ENCODE results near the gene ADAMTSL3.

ADAMTSL3 gene

GRCh38 chr15:83762367-83762766 is 108.4 kb downstream of the ADAMTSL3 start:
- Histone ChIP-seq H3K4me2 (ENCODE audit: low read depth, low read length, poor library complexity, severe bottlenecking) (no peak overlapping the region), H3K79me2 (ENCODE audit: insufficient read depth, low read length) (no peaks in the 10 kb centered on the region), H3K4me3 (ENCODE audit: insufficient read depth, low read length, poor library complexity, severe bottlenecking) (no peak overlapping the region), H3F3A (ENCODE audit: insufficient read depth) (no peaks in the 10 kb centered on the region), H3K36me3 (ENCODE audit: low read length) (no peaks in the 10 kb centered on the region), H2AFZ (ENCODE audit: low read depth, low read length, severe bottlenecking) (no peak overlapping the region), H3K9me3 (ENCODE audit: insufficient read depth, low read length) (no peaks in the 10 kb centered on the region), H4K20me1 (ENCODE audit: low read depth, low read length) (no peaks in the 10 kb centered on the region), H3K9me2 (replicated peaks; ENCODE audit: insufficient read depth, low read length) (no peaks in the 10 kb centered on the region), H3K27me3 (ENCODE audit: low read length) (no peaks in the 10 kb centered on the region), H3K27ac (ENCODE audit: low read depth, low read length) (no peak overlapping the region), H3K9ac (ENCODE audit: low read length) (no peak overlapping the region)
- no peak for TF ChIP-seq EZH2phosphoT487 (conservative IDR thresholded peaks at IDR 0.05; ENCODE audit: low read length)
- TF ChIP-seq CTCF (IDR thresholded peaks at IDR 0.05; ENCODE audit: insufficient read depth, low read length, poor library complexity, severe bottlenecking), result no peak

- Histone ChIP-seq H3K27me3 (ENCODE audit: low read length) (no peaks in the 10 kb centered on the region), H3K27ac (ENCODE audit: low read depth, low read length) (no peak overlapping the region), H3K4me3 (ENCODE audit: insufficient read depth, low read length, poor library complexity, severe bottlenecking) (no peak overlapping the region), H3K9me2 (replicated peaks; ENCODE audit: insufficient read depth, low read length) (no peaks in the 10 kb centered on the region), H3F3A (ENCODE audit: insufficient read depth) (no peaks in the 10 kb centered on the region), H3K4me2 (ENCODE audit: low read depth, low read length, poor library complexity, severe bottlenecking) (no peak overlapping the region), H4K20me1 (ENCODE audit: low read depth, low read length) (no peaks in the 10 kb centered on the region), H3K9me3 (ENCODE audit: insufficient read depth, low read length) (no peaks in the 10 kb centered on the region), H2AFZ (ENCODE audit: low read depth, low read length, severe bottlenecking) (no peak overlapping the region), H3K36me3 (ENCODE audit: low read length) (no peaks in the 10 kb centered on the region), H3K9ac (ENCODE audit: low read length) (no peak overlapping the region), H3K79me2 (ENCODE audit: insufficient read depth, low read length) (no peaks in the 10 kb centered on the region)
- TF ChIP-seq CTCF (IDR thresholded peaks at IDR 0.05; ENCODE audit: insufficient read depth, low read length, poor library complexity, severe bottlenecking) (no peak), EZH2phosphoT487 (conservative IDR thresholded peaks at IDR 0.05; ENCODE audit: low read length) (no peak)
Observed at GRCh38 chr15:83764201-83764838, 110.4 kb downstream of the ADAMTSL3 start.

- H2AFZ ChIP-seq (ENCODE audit: low read depth, low read length, severe bottlenecking), result no peak overlapping the region
- TF ChIP-seq EZH2phosphoT487 (conservative IDR thresholded peaks at IDR 0.05; ENCODE audit: low read length) (no peak), CTCF (IDR thresholded peaks at IDR 0.05; ENCODE audit: insufficient read depth, low read length, poor library complexity, severe bottlenecking) (no peak)
- no peak overlapping the region for H3K4me2 ChIP-seq (ENCODE audit: low read depth, low read length, poor library complexity, severe bottlenecking)
- H3K4me3 ChIP-seq (ENCODE audit: insufficient read depth, low read length, poor library complexity, severe bottlenecking), result no peak overlapping the region
- no peaks in the 10 kb centered on the region for H3K27me3 ChIP-seq (ENCODE audit: low read length)
- H3K36me3 ChIP-seq (ENCODE audit: low read length), result no peaks in the 10 kb centered on the region
- no peaks in the 10 kb centered on the region for H3K9me3 ChIP-seq (ENCODE audit: insufficient read depth, low read length)
- no peaks in the 10 kb centered on the region for H4K20me1 ChIP-seq (ENCODE audit: low read depth, low read length)
- H3K27ac ChIP-seq (ENCODE audit: low read depth, low read length), result no peak overlapping the region
- no peak overlapping the region for H3K9ac ChIP-seq (ENCODE audit: low read length)
- H3F3A ChIP-seq (ENCODE audit: insufficient read depth), result no peaks in the 10 kb centered on the region
- H3K79me2 ChIP-seq (ENCODE audit: insufficient read depth, low read length), result no peaks in the 10 kb centered on the region
- no peaks in the 10 kb centered on the region for H3K9me2 ChIP-seq (replicated peaks; ENCODE audit: insufficient read depth, low read length)
Observed at GRCh38 chr15:83766339-83766738, 112.4 kb downstream of the ADAMTSL3 start.

All from SU-DHL-6 (cell line).